GM23338 (cell line): ENCODE results near the gene NENF. TPM values are rescaled to one million over a fixed set of nuclear protein-coding genes. Genes with fewer than 3 reads are reported as not detected.

Experiments
- ATAC-seq: fragments of 200-7000 bp; cut with Tn5 transposase; 3 replicates; pipeline ENCODE4 v1.9.1; 2020
- DNase-seq: peaks from one replicate; pipeline ENCODE4 v3.0.0-alpha.2; 2015; ENCODE audit warnings: low spot score
- H2AFZ ChIP-seq: fragments of 200-600 bp; sonication (generic); 2 replicates; pipeline ENCODE4 v1.8.0; 2016; ENCODE audit warnings: antibody characterized with exemption, mild to moderate bottlenecking, moderate library complexity
- H3F3A ChIP-seq: fragments of 200-600 bp; sonication (generic); replicated peaks from 2 replicates; pipeline ENCODE4 v1.8.0; 2017; ENCODE audit warnings: antibody characterized with exemption, mixed run types, low read depth
- H3K27ac ChIP-seq: fragments of 200-600 bp; sonication (generic); 2 replicates; pipeline ENCODE4 v1.6.1; 2016; ENCODE audit warnings: low read depth
- H3K27me3 ChIP-seq: fragments of 200-600 bp; sonication (generic); 2 replicates; pipeline ENCODE4 v1.8.0; 2016; ENCODE audit warnings: mild to moderate bottlenecking, mixed run types, moderate library complexity; ENCODE audit not compliant: insufficient read depth
- H3K36me3 ChIP-seq: fragments of 200-600 bp; sonication (generic); 2 replicates; pipeline ENCODE4 v1.8.0; 2016; ENCODE audit warnings: mild to moderate bottlenecking; ENCODE audit not compliant: insufficient read depth
- H3K4me1 ChIP-seq: fragments of 200-600 bp; sonication (generic); 2 replicates; pipeline ENCODE4 v1.8.0; 2016; ENCODE audit warnings: mild to moderate bottlenecking, moderate library complexity; ENCODE audit not compliant: insufficient read depth
- H3K4me2 ChIP-seq: fragments of 200-600 bp; sonication (generic); 2 replicates; pipeline ENCODE4 v1.7.1; 2017; ENCODE audit warnings: mixed run types
- H3K4me3 ChIP-seq: fragments of 200-600 bp; sonication (generic); 2 replicates; pipeline ENCODE4 v1.6.1; 2016; ENCODE audit warnings: mixed run types
- H3K79me2 ChIP-seq: fragments of 200-600 bp; sonication (generic); replicated peaks from 2 replicates; pipeline ENCODE4 v1.8.0; 2017; ENCODE audit warnings: mild to moderate bottlenecking; ENCODE audit not compliant: insufficient read depth
- H3K9me2 ChIP-seq: fragments of 200-600 bp; sonication (generic); 2 replicates; pipeline ENCODE4 v1.8.0; 2017; ENCODE audit not compliant: insufficient read depth
- H4K20me1 ChIP-seq: fragments of 200-600 bp; sonication (generic); replicated peaks from 2 replicates; pipeline ENCODE4 v1.8.0; 2017; ENCODE audit warnings: mild to moderate bottlenecking; ENCODE audit not compliant: insufficient read depth
- H3K27ac Mint-ChIP-seq: 2 replicates; pipeline ENCODE4 v1.8.0; 2020; ENCODE audit warnings: inconsistent platforms, mild to moderate bottlenecking, moderate library complexity, mixed read lengths
- H3K27me3 Mint-ChIP-seq: 3 replicates; pipeline ENCODE4 v1.8.0; 2022; ENCODE audit warnings: low read depth, mild to moderate bottlenecking, moderate library complexity, mixed read lengths, inconsistent platforms; ENCODE audit not compliant: insufficient read depth, poor library complexity
- H3K36me3 Mint-ChIP-seq: 3 replicates; pipeline ENCODE4 v1.8.0; 2021; ENCODE audit warnings: low read depth, mild to moderate bottlenecking, inconsistent platforms, moderate library complexity, mixed read lengths
- H3K4me1 Mint-ChIP-seq: 3 replicates; pipeline ENCODE4 v1.8.0; 2020; ENCODE audit warnings: mild to moderate bottlenecking, inconsistent platforms, mixed read lengths
- H3K4me3 Mint-ChIP-seq: 3 replicates; pipeline ENCODE4 v1.8.0; 2021; ENCODE audit warnings: moderate library complexity, mild to moderate bottlenecking, inconsistent platforms, mixed read lengths
- H3K9me3 Mint-ChIP-seq: 3 replicates; pipeline ENCODE4 v1.8.0; 2020; ENCODE audit warnings: moderate library complexity, mild to moderate bottlenecking, inconsistent platforms, mixed read lengths
- CREB1 ChIP-seq: fragments of 250-450 bp; sonication (Bioruptor Pico); IDR thresholded peaks from 2 replicates; pipeline ENCODE4 v1.5.0; 2020; ENCODE audit warnings: low read depth, mild to moderate bottlenecking, moderate library complexity
- CTCF ChIP-seq, 2 experiments: fragments of 200-600 bp in 1 of 2; sonication (generic) in 1 of 2; conservative IDR thresholded peaks; 2 replicates each; pipeline versions ENCODE4 v1.5.1 to v1.6.1; 2016 to 2017; ENCODE audit warnings: antibody characterized with exemption in 2 of 2, low read depth in 2 of 2, mild to moderate bottlenecking in 2 of 2, moderate library complexity in 1 of 2
- ETS1 ChIP-seq: IDR thresholded peaks from 2 replicates; pipeline ENCODE4 v1.6.1; 2016; ENCODE audit warnings: antibody characterized with exemption
- EZH2 ChIP-seq: fragments of 200-600 bp; sonication (generic); IDR thresholded peaks from one replicate; pipeline ENCODE4 v1.8.0; 2017; ENCODE audit warnings: antibody characterized with exemption, mild to moderate bottlenecking, low read depth; ENCODE audit not compliant: unreplicated experiment
- EZH2phosphoT487 ChIP-seq: fragments of 200-600 bp; sonication (generic); IDR thresholded peaks from one replicate; pipeline ENCODE4 v1.8.1; 2018; ENCODE audit warnings: antibody characterized with exemption; ENCODE audit not compliant: unreplicated experiment
- JUNB ChIP-seq: IDR thresholded peaks from one replicate; pipeline ENCODE4 v1.6.1; 2016; ENCODE audit warnings: antibody characterized with exemption; ENCODE audit not compliant: unreplicated experiment
- NANOG ChIP-seq: IDR thresholded peaks from 2 replicates; pipeline ENCODE4 v1.6.1; 2016; ENCODE audit warnings: antibody characterized with exemption, borderline replicate concordance
- POLR2AphosphoS5 ChIP-seq: IDR thresholded peaks from 2 replicates; pipeline ENCODE4 v1.6.1; 2016; ENCODE audit warnings: antibody characterized with exemption, low read depth
- STAT1 ChIP-seq: IDR thresholded peaks from one replicate; pipeline ENCODE4 v1.6.1; 2016; ENCODE audit warnings: antibody characterized with exemption; ENCODE audit not compliant: unreplicated experiment
- ZNF114 ChIP-seq: fragments of 250-450 bp; sonication (Bioruptor Pico); IDR thresholded peaks from 2 replicates; pipeline ENCODE4 v1.5.0; 2020; ENCODE audit warnings: mild to moderate bottlenecking, moderate library complexity
- ZNF331 ChIP-seq: fragments of 250-450 bp; sonication (Bioruptor Pico); IDR thresholded peaks from 2 replicates; pipeline ENCODE4 v1.5.0; 2020; ENCODE audit warnings: low read depth, mild to moderate bottlenecking, moderate library complexity
- polyA plus RNA-seq: library from polyadenylated mRNA; unstranded; fragments of >200 nt; fragmentation: Nextera tagmentation; extraction: Ambion mirVana; gene quantifications from 2 replicates; pipeline ENCODE4 v1.2.1, GENCODE V29; 2016
- total RNA-seq: library from RNA; depleted of rRNA; stranded (reverse); fragments of >200 nt; shearing (Covaris generic); gene quantifications from 2 replicates; pipeline ENCODE4 v1.2.3, GENCODE V29; 2014
- TF ChIP-seq, protein P1 (sequence below): IDR thresholded peaks from one replicate; pipeline ENCODE4 v1.6.1; 2018; ENCODE audit warnings: antibody characterized with exemption; ENCODE audit not compliant: unreplicated experiment
- TF ChIP-seq, protein P2 (sequence below): fragments of 250-450 bp; sonication (Bioruptor Pico); IDR thresholded peaks from 2 replicates; pipeline ENCODE4 v1.5.0; 2020; ENCODE audit warnings: mild to moderate bottlenecking, moderate library complexity

NENF gene
- total and polyA plus RNA-seq, 2 experiments from 2014 or later = 27.6 to 60.7 TPM

GRCh38 chr1:212423879-212424278 lies 8.8 kb upstream of the NENF start:
- H3K36me3 Mint-ChIP-seq = no peaks in the 10 kb centered on the region
- TF ChIP-seq NANOG (no peak), CREB1 (CRISPR knock-in tag) (no peak), JUNB (no peak), ETS1 (no peak), ZNF114 (CRISPR knock-in tag) (no peak), EZH2 (no peak), ZNF331 (CRISPR knock-in tag) (no peak), POLR2AphosphoS5 (no peak), EZH2phosphoT487 (no peak), STAT1 (no peak), CTCF (conservative IDR thresholded peaks at IDR 0.05; ENCODE audit: low read depth in 2 of 2) (no peak)
- TF ChIP-seq, protein P1, sequence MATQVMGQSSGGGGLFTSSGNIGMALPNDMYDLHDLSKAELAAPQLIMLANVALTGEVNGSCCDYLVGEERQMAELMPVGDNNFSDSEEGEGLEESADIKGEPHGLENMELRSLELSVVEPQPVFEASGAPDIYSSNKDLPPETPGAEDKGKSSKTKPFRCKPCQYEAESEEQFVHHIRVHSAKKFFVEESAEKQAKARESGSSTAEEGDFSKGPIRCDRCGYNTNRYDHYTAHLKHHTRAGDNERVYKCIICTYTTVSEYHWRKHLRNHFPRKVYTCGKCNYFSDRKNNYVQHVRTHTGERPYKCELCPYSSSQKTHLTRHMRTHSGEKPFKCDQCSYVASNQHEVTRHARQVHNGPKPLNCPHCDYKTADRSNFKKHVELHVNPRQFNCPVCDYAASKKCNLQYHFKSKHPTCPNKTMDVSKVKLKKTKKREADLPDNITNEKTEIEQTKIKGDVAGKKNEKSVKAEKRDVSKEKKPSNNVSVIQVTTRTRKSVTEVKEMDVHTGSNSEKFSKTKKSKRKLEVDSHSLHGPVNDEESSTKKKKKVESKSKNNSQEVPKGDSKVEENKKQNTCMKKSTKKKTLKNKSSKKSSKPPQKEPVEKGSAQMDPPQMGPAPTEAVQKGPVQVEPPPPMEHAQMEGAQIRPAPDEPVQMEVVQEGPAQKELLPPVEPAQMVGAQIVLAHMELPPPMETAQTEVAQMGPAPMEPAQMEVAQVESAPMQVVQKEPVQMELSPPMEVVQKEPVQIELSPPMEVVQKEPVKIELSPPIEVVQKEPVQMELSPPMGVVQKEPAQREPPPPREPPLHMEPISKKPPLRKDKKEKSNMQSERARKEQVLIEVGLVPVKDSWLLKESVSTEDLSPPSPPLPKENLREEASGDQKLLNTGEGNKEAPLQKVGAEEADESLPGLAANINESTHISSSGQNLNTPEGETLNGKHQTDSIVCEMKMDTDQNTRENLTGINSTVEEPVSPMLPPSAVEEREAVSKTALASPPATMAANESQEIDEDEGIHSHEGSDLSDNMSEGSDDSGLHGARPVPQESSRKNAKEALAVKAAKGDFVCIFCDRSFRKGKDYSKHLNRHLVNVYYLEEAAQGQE = no peak
- TF ChIP-seq, protein P2, sequence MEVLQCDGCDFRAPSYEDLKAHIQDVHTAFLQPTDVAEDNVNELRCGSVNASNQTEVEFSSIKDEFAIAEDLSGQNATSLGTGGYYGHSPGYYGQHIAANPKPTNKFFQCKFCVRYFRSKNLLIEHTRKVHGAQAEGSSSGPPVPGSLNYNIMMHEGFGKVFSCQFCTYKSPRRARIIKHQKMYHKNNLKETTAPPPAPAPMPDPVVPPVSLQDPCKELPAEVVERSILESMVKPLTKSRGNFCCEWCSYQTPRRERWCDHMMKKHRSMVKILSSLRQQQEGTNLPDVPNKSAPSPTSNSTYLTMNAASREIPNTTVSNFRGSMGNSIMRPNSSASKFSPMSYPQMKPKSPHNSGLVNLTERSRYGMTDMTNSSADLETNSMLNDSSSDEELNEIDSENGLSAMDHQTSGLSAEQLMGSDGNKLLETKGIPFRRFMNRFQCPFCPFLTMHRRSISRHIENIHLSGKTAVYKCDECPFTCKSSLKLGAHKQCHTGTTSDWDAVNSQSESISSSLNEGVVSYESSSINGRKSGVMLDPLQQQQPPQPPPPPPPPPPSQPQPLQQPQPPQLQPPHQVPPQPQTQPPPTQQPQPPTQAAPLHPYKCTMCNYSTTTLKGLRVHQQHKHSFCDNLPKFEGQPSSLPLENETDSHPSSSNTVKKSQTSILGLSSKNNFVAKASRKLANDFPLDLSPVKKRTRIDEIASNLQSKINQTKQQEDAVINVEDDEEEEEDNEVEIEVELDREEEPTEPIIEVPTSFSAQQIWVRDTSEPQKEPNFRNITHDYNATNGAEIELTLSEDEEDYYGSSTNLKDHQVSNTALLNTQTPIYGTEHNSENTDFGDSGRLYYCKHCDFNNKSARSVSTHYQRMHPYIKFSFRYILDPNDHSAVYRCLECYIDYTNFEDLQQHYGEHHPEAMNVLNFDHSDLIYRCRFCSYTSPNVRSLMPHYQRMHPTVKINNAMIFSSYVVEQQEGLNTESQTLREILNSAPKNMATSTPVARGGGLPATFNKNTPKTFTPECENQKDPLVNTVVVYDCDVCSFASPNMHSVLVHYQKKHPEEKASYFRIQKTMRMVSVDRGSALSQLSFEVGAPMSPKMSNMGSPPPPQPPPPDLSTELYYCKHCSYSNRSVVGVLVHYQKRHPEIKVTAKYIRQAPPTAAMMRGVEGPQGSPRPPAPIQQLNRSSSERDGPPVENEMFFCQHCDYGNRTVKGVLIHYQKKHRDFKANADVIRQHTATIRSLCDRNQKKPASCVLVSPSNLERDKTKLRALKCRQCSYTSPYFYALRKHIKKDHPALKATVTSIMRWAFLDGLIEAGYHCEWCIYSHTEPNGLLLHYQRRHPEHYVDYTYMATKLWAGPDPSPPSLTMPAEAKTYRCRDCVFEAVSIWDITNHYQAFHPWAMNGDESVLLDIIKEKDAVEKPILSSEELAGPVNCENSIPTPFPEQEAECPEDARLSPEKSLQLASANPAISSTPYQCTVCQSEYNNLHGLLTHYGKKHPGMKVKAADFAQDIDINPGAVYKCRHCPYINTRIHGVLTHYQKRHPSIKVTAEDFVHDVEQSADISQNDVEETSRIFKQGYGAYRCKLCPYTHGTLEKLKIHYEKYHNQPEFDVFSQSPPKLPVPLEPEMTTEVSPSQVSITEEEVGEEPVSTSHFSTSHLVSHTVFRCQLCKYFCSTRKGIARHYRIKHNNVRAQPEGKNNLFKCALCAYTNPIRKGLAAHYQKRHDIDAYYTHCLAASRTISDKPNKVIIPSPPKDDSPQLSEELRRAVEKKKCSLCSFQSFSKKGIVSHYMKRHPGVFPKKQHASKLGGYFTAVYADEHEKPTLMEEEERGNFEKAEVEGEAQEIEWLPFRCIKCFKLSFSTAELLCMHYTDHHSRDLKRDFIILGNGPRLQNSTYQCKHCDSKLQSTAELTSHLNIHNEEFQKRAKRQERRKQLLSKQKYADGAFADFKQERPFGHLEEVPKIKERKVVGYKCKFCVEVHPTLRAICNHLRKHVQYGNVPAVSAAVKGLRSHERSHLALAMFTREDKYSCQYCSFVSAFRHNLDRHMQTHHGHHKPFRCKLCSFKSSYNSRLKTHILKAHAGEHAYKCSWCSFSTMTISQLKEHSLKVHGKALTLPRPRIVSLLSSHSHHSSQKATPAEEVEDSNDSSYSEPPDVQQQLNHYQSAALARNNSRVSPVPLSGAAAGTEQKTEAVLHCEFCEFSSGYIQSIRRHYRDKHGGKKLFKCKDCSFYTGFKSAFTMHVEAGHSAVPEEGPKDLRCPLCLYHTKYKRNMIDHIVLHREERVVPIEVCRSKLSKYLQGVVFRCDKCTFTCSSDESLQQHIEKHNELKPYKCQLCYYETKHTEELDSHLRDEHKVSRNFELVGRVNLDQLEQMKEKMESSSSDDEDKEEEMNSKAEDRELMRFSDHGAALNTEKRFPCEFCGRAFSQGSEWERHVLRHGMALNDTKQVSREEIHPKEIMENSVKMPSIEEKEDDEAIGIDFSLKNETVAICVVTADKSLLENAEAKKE = no peak
- H3F3A ChIP-seq = no peaks in the 10 kb centered on the region
- no peak overlapping the region for H3K4me3 ChIP-seq
- no peaks in the 10 kb centered on the region for H3K4me1 ChIP-seq
- no peaks in the 10 kb centered on the region for H3K9me3 Mint-ChIP-seq
- no peaks in the 10 kb centered on the region for H3K79me2 ChIP-seq
- no peaks in the 10 kb centered on the region for H3K9me2 ChIP-seq
- no peaks in the 10 kb centered on the region for H3K4me1 Mint-ChIP-seq
- DNase-seq (no peak), ATAC-seq (no peak)
- H3K27ac ChIP-seq = no peak overlapping the region
- no peaks in the 10 kb centered on the region for H3K36me3 ChIP-seq
- no peak overlapping the region for H2AFZ ChIP-seq
- no peak overlapping the region for H3K4me3 Mint-ChIP-seq
- H3K27me3 Mint-ChIP-seq = no peaks in the 10 kb centered on the region
- H3K27ac Mint-ChIP-seq = no peak overlapping the region
- H3K27me3 ChIP-seq = no peaks in the 10 kb centered on the region
- no peak overlapping the region for H3K4me2 ChIP-seq
- H4K20me1 ChIP-seq = no peaks in the 10 kb centered on the region
